CD4-positive, alpha-beta T cell treated with Interleukin-15 for 4 hours (primary cell): ENCODE data around the gene FOXN4.

Experiments
- DNase-seq: peaks from one replicate; pipeline ENCODE4 v3.0.0-alpha.2; 2020; ENCODE audit warnings: low spot score

Gene FOXN4

DNA sequence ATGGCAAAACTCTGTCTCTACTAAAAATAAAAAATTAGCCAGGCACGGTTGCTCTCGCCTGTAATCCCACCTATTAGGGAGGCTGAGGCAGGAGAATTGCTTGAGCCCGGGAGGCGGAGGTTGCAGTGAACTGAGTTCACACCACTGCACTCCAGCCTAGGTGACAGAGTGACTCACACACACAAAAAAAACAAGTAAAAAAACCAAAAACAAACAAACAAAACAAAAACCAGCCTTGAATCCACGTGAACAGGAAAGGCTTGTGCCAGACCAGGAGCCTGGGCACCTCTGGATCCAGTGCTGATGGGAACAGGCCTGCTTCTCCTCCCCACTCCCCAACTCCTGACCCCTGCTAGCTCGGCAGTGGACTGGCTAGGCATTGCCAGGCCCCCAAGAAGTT lies 3.5 kb downstream of the FOXN4 start:
- DNase-seq, result no peak

DNA sequence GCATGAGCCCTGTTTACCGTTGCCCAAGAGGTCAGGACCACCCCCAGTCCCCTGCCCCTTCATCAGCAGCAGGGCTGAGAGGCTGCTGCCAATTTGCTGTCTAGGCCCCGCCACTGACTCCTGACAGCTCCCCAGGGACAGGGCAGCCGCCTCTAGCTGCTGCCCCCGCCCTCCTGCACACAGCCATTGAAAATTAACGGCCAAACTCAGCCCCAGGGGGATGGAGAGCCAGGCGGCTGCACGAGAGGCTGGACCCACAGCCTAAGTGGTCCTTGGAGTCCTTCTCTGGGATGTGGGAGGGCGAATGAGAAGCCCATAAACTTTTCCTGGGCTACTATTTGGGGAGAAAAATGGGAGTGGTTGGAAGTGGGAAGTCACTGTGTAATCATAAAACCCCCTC lies 4.6 kb downstream of the FOXN4 start:
- DNase-seq, result no peak

DNA sequence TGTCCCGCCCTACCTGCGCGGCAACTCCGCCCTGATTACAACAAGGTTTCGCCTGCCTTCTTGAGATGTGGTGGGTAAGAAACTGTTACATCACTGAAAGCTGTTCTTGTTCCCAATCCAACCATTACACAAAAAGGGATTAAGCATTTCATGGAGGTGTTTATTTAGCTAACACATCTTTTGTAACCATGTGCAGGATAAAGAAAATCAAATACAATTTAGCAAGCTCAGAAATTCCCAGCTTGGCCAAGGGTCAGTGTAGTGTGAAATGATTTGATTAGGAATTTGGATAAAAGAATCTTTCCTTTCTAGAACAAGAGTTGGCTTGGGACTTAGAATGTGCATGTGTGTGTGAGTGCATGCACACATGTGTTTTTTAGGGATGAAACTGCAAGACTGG lies 6.3 kb downstream of the FOXN4 start:
- DNase-seq, result no peak

DNA sequence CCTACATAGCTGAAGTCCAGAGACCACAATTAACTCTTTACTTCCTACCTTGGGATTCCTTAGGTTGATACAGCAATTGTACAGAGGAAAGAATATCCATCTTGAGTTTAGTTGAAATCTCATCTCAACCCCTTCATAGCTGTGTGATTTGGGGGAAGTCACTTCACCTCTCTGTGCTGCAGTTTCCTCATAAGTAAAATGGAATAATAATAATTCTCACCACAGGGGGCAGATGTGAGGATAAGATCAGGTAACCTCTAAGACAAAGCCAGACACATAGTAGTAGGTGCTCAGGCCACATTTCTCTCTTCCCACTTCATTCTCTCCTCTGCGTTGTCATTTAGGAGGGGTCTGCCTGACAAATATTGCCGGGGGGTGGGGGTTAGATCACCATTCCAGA lies 6.7 kb downstream of the FOXN4 start:
- no peak for DNase-seq

DNA sequence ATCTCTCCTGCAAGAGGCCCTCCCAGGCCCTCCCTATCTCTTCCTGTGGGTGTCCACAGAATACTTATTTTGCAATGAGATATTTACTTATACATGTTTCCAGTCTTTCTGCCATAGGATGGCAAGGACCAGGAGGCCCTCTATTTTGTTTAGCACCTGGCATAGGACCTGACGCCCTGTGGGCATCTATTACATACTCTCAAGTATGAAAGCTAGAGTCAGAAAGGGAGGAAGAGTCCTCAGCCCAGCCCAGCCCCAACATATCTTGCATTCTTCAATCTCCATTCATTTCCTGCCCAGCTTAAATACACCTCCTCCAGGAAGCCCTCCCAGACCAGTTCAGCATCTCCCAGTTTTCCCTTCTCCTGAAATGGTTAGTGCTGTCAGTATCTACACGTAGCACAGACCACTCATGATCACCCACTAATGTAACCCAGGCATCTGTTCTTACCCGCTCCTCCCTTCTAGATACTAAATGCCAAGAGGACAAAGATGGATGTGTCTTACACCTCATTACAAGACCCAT lies 7.4 kb downstream of the FOXN4 start:
- no peak for DNase-seq

DNA sequence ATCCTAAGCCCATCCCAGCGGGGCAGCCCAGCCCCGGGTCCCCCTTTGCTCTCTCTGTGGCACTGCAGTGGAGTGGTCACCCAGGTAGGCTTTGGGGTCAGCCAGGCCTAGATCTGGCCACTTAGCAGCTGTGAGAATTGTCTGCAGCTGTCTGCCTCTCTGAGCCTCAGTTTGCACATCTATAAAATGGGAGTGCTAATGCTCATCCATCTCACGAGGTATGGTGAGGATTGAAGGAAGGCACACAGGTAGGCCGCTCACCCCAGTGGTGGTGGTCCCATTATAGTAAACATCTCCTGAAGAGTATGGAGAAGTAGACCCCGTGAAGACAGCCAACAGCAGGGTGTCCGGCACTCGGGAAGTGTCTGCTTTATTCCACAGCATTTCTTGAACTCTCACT lies 9.2 kb downstream of the FOXN4 start:
- no peak for DNase-seq

DNA sequence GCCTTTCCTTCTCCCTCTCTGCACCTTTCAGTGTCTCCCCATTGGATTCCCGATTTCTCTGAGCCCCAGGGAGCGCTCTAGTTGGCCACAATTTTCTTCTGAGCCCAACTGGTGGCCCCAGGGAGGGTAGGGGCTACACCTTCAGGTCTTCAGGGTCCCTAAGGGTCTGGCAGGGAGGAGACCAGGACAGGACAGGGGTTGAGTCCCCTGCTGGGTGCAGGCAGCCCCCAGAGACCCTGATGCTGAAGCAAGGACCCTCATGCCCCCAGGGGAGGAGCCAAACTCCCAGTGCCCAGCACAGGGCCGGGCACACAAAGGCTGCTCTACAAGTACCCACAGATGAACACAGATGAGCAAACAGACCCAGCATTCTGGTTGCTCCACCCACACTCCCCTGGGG lies 12.7 kb downstream of the FOXN4 start:
- DNase-seq, result no peak

DNA sequence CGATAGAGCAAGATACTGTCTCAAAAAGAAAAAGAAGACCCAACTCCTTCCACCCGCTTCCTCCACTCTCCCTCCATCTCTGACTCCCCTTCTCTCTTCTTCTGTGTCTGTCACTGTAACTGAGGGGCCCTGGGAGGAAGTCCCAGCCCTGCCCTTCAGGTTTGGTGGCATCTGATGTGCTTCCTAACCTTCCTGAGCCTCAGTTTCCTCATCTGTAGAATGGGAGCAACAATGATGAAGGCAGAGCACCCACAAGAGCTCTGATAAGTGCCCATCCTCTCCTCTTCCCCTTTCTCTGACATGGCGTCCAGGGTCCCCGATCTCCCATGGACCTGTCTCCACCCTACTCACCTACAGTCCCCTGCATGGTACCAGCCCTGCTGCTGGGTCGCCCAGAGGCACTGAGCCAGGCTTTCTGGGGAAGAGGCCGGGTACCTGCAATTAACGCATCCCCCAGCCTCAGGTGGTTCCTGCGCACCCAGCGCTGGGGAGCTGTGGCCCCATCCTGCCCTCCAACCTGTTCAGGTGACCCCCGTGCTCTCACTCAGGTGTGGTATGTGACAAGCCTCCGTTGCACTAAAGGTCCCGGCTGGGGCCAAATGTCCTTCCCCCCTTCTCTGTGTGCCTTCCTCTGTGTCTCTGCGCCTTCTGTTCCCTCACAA lies 13.2 kb downstream of the FOXN4 start:
- no peak for DNase-seq

DNA sequence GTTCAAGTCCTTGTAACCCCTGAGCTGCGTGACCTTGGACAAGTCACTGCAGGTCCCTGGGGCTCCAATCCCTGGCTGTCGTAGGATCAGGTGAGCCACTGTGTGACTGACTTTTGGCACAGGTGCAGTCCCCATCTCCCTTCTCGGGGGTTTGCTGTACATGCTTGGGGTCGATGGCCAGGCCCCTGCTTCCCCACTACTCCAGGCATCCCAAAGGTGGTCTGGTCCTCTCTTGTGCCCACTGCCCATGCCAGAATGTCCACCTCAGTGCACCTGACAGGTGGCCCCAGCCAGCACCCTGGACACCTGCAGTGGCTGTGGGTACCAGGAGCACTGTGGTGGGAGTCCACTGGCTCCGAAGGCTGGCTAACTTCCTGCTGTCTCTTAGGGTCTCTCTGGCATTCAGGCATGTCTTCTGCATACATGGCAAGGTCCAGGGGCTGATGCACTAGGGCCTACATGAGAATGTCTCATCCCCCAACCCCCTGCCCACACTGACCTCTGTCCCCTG lies 14.7 kb downstream of the FOXN4 start:
- no peak for DNase-seq

DNA sequence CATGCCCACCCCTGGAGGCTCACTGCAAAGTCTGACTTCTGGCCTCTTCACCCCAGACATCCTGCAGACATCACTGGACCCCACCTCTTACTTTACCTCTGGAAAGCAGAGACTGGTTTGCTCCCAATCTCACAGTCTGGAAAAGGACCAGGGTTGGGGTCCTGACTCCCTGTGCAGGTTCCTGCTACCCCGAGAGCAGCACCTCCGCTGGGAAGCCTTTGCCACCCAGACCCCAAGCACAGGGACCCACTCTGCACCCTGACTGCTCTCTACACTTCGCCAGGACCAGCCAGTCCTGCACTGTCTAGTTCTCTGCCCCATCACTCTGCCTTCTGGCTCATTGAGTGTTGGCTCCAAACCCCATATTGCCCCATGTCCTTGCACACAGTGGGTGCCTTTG lies 16.0 kb downstream of the FOXN4 start:
- no peak for DNase-seq

DNA sequence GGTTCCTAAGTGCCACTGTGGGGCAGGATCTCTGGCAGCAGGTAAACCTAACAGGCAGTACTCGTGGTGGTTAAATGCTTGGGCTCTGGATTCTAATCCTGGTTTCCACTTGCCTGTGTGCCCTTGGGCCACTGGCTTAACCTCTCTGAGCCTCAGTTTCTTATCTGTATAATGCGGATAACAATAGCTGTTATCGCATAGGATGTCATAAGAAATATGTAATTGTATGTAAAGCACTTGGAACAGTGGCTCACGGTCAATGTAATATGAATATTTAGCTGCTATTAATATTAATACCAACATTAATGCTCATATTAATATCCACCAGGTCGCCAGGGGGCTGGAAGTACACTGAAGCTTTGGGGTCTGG lies 16.8 kb downstream of the FOXN4 start:
- no peak for DNase-seq

DNA sequence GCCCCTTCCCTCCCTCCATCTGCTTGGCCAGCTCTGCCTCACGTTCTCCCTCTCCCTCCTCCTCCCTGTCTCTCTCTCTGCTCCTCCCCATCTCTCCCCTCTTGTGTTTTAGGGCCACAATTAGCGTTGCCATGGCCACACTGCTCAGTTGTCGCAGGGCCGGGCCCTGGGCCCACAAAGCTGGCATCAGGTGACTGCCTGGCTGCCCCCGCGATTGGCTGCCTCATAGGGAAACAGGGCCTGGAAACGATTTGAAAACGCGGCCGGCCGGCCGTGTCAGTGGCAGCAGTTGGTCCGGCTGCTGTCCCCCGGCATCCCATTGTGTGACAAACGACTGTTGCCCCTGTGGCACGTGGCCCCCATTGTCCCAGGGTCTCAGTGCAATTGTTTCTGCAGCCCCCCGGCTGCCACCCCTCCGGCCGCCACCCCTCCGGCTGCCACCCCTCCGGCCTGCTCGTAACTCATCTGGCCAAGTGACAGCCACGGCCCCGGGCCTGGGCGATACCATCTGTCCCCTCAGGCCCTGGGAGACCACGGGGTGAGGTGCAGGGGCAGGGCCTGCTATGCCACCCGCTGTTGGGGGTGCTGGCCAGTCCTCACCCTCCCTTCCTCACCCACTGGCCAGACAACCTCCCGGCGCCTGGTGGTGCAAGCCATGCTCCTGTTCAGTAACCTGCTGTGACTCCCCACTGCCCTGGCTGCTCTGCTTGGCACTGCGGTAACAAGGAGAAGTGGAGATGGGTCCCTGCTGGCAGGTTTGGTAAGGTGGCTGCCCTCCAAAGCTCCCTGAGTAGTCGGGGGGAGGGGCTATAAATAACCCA lies 17.4 kb downstream of the FOXN4 start:
- no peak for DNase-seq

DNA sequence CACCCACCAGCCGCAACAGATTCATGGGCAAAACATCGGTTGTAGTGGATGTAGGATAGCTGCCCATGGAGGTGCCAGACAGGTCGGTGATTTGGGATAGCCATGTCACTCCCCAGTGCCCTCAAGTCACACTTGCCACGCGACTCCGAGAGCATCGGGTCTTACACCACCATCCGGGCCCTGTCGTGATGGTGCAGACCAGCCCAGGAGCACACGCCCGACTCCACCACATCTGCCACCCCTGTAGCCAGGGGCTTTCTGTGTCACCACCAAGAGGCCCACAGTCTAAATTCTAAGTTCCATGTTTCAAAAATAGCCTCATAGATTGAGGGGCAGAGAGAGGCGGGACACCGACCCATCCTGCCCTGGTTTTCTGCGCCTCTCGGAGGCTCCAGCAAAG lies 18.0 kb downstream of the FOXN4 start:
- DNase-seq, result no peak

DNA sequence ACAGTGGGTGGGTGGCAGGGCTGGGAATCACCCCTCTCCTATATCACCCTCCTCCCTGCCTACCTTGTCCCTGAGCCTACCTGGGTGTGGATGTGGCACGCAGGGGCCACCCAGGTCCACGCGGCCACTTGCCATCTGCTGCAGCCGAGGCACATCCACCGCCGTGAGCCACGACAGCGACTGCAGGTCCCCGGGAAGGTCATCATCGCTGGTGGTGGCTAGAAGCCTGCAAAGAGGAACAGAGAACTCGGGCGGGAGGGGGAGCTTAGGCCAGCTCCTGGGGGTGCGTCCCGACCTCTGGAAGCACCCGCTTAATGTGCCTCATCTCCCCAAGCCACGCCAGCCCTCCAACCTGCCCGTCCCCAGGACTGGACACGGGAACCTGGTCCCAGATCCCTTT lies 19.0 kb downstream of the FOXN4 start:
- no peak for DNase-seq

DNA sequence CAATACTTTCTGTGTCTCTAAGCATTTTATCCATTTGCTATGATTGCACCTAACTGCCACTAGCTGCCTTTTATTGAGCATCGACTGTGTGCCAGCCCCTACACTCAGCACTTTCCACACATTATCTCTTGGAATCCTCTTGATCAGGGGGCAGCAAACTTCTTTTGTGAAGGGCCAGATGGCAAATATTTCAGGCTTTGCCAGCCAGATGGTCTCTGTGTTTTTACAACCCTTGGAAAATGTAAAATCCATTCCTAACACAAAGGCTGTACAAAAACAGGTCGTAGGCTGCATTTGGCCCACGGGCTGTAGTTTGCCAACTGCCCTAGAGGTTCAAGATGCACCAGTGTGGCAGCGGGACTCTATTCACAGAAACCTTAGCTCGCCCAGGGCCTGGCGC lies 19.5 kb downstream of the FOXN4 start:
- DNase-seq, result no peak

DNA sequence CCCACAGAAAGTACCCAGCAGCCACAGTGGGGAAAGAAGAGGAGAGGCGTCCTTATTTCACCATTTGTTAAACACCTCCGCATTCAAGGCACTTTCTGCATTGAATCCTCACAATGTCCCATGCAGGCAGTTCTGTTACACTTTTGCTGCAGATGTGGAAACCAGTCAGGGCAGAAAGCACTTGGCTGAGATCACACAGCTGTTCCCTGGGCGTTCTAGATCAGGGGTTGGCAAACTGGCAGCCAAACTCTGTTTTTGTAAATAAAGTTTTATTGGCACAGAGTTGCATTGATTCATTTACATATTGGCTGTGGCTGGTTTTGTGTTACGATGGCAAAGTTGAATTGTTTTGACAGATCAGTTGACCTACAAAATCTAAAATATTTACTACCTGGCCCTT lies 20.1 kb downstream of the FOXN4 start:
- DNase-seq, result no peak

DNA sequence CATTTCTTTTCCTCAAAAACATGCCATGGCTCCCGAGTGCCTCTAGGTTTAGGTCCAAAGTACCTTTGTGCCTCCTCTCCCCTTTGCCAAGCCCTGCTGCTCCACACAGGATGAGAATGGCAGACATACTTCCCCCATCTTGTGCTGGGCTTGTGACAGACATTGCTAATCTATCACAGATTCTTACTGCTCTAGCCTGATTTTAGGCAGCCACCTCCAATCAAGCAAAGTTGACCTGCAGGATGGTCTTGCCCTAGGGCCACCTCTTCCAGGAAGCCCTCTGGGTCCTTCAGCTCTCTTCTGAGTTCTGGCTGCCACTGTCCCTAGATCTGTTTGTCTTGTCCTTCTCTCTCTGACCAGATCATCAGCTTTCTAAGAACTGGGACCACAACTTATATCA lies 20.5 kb downstream of the FOXN4 start:
- DNase-seq, result no peak

DNA sequence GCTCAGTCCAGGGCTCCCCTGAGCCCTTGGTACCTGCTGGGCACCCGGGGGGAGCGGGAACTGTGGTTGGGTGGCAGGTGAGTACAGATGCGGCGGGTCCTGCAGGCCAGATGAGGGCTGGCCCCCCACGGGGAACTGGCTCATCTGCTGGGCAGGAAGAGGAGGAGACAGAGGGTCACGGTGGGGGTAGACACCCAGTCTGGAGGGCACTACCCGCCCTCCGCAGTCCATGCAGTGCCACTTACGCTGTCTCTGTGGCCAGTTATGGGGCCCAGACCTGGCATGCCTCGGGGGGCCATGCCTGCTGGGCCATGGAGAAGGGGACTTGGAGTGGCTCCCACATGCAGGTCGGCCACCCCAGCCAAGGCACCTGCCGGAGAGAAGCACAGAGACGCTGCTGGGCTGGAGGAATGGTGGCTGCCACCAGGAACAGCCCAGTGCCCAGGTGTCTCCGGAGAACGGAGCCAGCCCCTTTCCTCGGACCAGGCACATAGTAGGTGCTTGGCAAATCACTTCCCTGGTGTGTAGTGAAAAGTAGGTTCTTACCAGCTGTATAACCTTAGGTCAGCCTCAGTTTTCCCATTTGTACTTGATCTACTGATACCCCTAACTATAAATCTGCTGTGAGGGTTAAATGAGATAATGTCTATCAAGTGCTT lies 21.1 kb downstream of the FOXN4 start:
- DNase-seq, result no peak

DNA sequence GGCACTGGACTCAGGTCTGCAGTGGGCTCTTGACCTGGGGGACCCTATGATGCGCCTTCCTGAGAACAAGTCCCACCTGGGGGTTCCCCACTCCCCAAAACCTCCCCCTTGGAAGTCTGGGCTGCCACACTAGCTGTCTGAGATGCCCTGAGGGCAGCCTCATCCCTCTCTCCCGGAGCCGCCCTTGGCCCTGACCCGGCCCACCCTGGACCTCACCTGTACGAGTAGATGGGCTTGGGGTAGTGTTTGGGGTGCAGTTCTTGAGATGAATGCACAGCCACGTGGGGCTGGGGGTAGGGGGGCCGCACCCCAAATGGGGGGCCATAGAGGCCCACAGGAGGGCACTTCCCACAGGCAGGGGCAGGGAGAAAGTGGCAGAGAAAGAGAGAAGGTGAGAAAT lies 21.9 kb downstream of the FOXN4 start:
- no peak for DNase-seq

DNA sequence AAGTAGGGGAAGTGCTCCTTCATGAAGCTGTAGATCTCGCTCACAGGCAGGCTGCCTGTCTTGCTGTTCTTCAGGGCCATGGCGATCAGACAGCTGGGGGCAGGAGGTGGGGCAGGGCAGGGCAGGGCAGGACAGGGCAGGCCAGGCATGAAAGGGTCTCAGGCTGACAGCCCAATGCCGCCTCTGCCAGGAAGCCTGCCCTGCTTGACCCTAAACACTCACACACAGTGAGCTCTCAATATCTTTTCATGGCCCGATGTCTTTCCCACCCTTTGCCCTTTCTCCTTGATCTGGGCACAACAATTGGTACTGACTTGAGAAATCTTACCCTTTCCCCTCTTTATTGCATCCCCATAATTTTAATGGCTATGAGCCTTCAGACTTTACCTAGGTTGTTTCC lies 22.4 kb downstream of the FOXN4 start:
- no peak for DNase-seq

DNA sequence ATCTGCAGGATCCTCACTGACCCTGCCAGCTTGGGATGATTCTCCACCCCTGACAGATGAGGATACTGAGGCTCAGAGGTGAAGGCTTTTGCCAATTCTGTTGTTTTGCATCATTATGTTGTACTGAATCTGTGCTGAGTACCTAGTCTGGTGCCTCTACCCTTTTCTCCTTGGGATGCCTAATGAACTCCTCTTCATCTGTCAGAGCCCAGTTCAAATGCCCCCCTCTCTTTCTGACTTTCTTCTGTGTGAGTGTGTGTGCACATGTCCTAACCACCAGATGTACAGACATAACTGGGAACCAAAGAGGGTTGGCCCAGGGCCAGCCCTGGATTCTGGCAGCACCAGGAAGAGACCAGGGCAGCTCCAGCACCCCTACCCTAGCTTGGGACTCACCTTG lies 22.8 kb downstream of the FOXN4 start:
- DNase-seq, result no peak

DNA sequence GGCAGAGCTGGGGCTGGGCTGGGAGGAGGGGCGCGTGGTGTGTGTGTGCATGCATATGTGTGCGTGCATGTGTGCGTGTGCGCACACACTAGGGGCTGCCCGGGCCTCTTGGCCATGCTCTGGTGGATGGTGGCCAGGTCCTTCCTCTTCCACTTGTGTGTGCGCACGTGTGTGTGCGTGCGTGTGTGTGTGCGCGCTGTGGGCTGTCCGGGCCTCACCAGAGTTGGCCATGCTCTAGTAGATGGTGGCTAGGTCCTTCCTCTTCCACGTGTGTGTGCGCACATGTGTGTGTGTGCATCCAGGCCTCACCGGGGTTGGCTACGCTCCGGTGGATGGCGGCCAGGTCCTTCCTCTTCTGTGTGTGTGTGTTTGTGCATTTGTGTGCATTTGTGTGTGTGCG lies 24.7 kb downstream of the FOXN4 start:
- no peak for DNase-seq

DNA sequence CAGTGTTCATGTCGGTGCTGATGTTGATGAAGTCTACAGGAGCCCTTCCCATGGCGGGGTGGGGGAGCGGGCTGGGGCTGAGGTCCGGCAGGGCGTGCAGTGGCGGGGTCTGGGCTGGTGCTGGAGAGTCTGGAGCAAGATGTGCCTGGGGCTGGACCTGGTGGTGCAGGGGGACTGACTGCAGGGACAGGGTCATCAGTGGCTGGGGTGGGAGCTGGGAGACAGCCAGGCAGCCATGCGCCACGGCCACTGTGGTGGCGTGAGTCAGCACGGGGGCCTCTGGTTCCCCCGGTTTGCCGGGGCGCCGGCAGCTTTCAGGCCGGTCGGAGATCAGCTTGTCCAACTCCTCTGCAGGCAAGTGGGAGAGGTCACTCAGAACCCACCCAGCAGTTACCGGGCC lies 27.6 kb downstream of the FOXN4 start:
- DNase-seq, result no peak
